WI38 (cell line): ENCODE results near the gene SYT6.

Source experiments
- H3K4me3 ChIP-seq: 2 replicates; pipeline ENCODE4 v1.5.1; 2011; ENCODE audit warnings: low read depth, mild to moderate bottlenecking, control low read depth, low read length
- CTCF ChIP-seq: IDR thresholded peaks from 2 replicates; pipeline ENCODE4 v1.5.1; 2012; ENCODE audit warnings: low read depth, mild to moderate bottlenecking, control low read depth, low read length

SYT6 gene

DNA sequence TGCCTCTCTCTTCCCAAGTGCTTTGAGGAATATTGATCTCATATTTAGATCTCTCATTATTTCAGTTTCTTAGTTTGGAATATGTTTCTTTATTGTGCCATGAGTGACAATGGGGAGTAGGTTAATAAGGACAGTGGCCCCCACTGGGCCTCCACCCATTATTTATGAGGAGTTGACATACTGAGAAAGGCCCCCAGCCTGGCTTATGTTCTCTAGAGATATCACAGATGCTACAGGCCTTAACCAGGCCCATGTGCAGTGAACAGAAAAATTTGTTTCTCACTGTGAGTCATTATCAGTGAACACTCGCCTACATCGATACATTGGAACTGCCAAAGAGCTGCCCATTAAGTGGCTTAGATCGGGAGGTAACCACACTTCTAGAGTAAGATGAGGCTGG, 35.7 kb upstream of the SYT6 start:
- no peak overlapping the region for H3K4me3 ChIP-seq
- no peak for TF ChIP-seq CTCF

- no peak overlapping the region for H3K4me3 ChIP-seq
- TF ChIP-seq CTCF = no peak
Observed at GRCh38 chr1:114181356-114181755, 27.7 kb upstream of the SYT6 start.

GRCh38 chr1:114180742-114181141, 27.1 kb upstream of the SYT6 start:
- no peak overlapping the region for H3K4me3 ChIP-seq
- TF ChIP-seq CTCF = no peak

DNA sequence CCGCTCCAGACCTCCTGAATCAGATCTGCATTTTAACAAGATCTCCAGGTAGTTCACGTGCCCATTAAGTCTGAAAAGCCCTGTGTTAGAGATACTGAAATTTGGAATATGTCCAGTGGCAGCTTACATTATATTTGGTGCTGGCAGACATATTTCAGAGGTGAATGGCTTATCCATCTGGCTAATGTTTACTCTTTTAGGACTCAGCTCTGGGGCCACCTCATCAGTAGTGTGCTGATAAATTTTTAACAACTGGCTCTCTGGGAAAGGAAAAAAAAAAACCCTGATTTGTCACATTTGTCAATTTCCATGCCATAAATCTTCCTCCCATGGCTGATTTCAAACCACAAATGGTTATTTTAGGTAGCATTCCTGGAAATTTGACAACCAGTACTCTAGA, 25.3 kb upstream of the SYT6 start:
- TF ChIP-seq CTCF = no peak

DNA sequence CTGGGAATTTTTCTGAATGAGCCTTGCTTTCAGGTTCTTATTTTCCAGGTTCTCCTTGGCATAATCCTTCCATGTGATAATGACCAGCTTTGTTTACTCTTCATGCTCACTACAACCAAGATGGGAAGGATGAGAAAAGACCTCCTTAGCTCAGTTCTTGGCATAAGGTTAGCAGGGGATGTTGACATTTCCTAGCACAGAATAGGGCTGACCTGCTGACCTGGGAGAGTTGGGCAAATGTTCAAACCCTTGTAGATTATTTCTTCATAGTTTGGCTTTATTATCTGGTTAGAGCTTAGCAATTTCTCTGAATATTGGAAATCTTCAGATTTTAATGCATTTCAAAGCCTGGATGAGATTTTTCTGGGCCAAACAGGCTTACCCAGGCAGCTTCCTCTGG, 23.6 kb upstream of the SYT6 start:
- no peak overlapping the region for H3K4me3 ChIP-seq
- TF ChIP-seq CTCF = no peak

More for the DNA sequence above, 25.3 kb upstream of the SYT6 start:
- no peak overlapping the region for H3K4me3 ChIP-seq

GRCh38 chr1:114176366-114176765, 22.7 kb upstream of the SYT6 start:
- no peak for TF ChIP-seq CTCF
- no peak overlapping the region for H3K4me3 ChIP-seq

GRCh38 chr1:114173680-114174079, 20.0 kb upstream of the SYT6 start:
- H3K4me3 ChIP-seq = no peak overlapping the region
- TF ChIP-seq CTCF = no peak
